GM18519 (cell line): Measurements from ENCODE around the gene MTHFD2L.
A peak's percentile ranks its signal among the peaks of the same experiment; 100 is the strongest.

Experiments
- ATAC-seq: cut with Tn5 transposase; IDR thresholded peaks from one replicate; pipeline ENCODE4 v1.9.1; 2021; ENCODE audit warnings: mild to moderate bottlenecking, moderate library complexity; ENCODE audit not compliant: unreplicated experiment, low FRiP score

The MTHFD2L gene

GRCh38 chr4:74293558-74293957 is 135.6 kb downstream of the MTHFD2L start:
- ATAC-seq = no peak

GRCh38 chr4:74294681-74295080 is 136.8 kb downstream of the MTHFD2L start:
- ATAC-seq = no peak

- ATAC-seq = no peak
Observed at GRCh38 chr4:74297539-74297938, 139.6 kb downstream of the MTHFD2L start.

- no peak for ATAC-seq
Observed at GRCh38 chr4:74304095-74304625, 146.2 kb downstream of the MTHFD2L start.

GRCh38 chr4:74305000-74305399 is 147.1 kb downstream of the MTHFD2L start:
- ATAC-seq = no peak

- no peak for ATAC-seq
Observed at GRCh38 chr4:74307170-74307569, 149.3 kb downstream of the MTHFD2L start.

GRCh38 chr4:74308215-74308614 is 150.3 kb downstream of the MTHFD2L start, which contains the start of gene EPGN:
Gene EPGN (plus strand): TSS chr4:74308470. CDS start chr4:74308534, 64 bp downstream.
- ATAC-seq = no peak

- ATAC-seq = no peak
Observed at GRCh38 chr4:74309223-74309622, 151.3 kb downstream of the MTHFD2L start.

GRCh38 chr4:74311696-74312313 is 153.9 kb downstream of the MTHFD2L start:
- ATAC-seq = peak; percentile 44

GRCh38 chr4:74314329-74314728 is 156.4 kb downstream of the MTHFD2L start:
- ATAC-seq = no peak

GRCh38 chr4:74314944-74315343 is 157.0 kb downstream of the MTHFD2L start:
- no peak for ATAC-seq

- ATAC-seq = no peak
Observed at GRCh38 chr4:74315376-74315775, 157.5 kb downstream of the MTHFD2L start.

GRCh38 chr4:74316397-74316796 is 158.5 kb downstream of the MTHFD2L start:
- ATAC-seq = no peak

GRCh38 chr4:74317616-74318246 is 159.8 kb downstream of the MTHFD2L start:
- ATAC-seq = no peak

GRCh38 chr4:74318276-74318675 is 160.4 kb downstream of the MTHFD2L start:
- ATAC-seq = no peak

GRCh38 chr4:74319470-74319869 is 161.6 kb downstream of the MTHFD2L start:
- ATAC-seq = no peak

GRCh38 chr4:74320559-74321118 is 162.7 kb downstream of the MTHFD2L start:
- peak; percentile 80 for ATAC-seq

GRCh38 chr4:74322301-74322700 is 164.4 kb downstream of the MTHFD2L start:
- ATAC-seq = no peak

- no peak for ATAC-seq
Observed at GRCh38 chr4:74323663-74324062, 165.7 kb downstream of the MTHFD2L start.

GRCh38 chr4:74324262-74324661 is 166.3 kb downstream of the MTHFD2L start:
- no peak for ATAC-seq

GRCh38 chr4:74325886-74326285 is 168.0 kb downstream of the MTHFD2L start:
- ATAC-seq = no peak

- ATAC-seq = no peak
Observed at GRCh38 chr4:74327762-74328161, 169.8 kb downstream of the MTHFD2L start.
